ACHN (cell line): Measurements from ENCODE around the gene TRPM4.
"Not testable (repeated sequence)": the region's sequence is repeated elsewhere in the genome, so short reads cannot be mapped to it uniquely, and the experiment has no call there.

ENCODE experiments used
- DNase-seq: peaks from one replicate; pipeline ENCODE4 v3.0.0-alpha.2; 2015
- in situ Hi-C: cut with HindIII; loops from 2 replicates; pipeline ENCODE4 v1.10.0; 2017; ENCODE audit warnings: low sequenced_read_pairs, low pct_ligation_motif_present, low pct_unique_long_range_greater_than_20kb

Gene TRPM4

DNA sequence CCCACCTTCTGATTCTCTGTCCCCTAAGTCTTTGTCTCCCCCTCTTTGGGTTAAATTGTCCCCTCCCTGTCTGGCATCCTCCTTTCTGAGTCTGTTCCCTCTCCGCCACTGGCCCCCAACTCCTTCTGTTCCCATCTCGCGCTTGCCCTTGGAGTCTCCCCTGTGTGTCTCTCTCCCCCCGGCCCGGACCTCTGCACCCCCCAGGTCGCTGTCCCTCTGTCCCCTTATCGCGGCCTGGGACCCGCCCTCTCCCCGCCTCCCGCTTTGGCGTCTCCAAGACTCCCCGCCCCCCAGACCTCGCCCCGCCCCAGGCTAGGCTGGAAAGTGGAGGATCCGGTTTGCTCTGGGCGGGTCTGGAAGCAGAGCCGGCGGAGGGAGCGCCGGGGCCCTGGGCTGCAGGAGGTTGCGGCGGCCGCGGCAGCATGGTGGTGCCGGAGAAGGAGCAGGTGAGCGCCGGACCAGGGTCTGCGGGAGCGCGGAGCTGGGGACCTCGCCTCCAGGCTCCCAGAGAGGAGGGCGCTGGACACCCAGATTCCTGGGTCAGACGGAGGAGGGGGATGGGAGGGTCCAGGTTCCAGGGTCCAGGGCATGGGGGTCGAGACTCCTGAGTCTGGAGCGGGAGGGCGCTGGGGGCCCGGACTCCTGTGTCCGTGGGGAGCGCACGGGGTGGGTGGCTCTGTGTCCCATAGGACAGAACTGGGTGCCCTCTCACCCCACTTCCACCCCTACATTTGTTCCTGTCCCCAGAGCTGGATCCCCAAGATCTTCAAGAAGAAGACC, at the start of gene TRPM4:
Gene TRPM4, plus strand, starts transcription at position 348 of the 780 bp plus-strand sequence. Its CDS starts 75 bp downstream, at position 423.
- in situ Hi-C loops, result no loop called here

DNA sequence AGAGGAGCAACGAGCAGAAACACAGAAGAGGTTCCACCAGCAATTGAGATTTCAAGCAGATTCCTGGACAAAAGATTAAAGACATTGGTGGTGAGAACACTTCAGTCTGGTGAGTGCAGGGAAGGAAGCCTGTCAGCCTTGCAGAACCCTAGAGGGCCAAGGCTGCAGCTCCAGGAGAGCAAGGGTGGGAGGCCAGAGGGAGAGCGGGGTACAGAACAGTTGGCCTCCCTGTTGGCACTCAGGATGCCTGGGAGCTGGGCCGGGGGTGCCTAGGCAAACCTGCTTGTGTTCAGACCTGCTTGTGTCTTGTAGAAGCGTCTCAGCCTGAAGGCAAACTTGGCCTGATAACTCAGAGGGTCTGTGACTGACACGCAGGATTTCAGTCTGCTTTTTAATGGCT, 48.5 kb upstream of the TRPM4 start:
- no peak for DNase-seq

More for the DNA sequence above, at the start of gene TRPM4:
- peak; percentile 80 for DNase-seq

DNA sequence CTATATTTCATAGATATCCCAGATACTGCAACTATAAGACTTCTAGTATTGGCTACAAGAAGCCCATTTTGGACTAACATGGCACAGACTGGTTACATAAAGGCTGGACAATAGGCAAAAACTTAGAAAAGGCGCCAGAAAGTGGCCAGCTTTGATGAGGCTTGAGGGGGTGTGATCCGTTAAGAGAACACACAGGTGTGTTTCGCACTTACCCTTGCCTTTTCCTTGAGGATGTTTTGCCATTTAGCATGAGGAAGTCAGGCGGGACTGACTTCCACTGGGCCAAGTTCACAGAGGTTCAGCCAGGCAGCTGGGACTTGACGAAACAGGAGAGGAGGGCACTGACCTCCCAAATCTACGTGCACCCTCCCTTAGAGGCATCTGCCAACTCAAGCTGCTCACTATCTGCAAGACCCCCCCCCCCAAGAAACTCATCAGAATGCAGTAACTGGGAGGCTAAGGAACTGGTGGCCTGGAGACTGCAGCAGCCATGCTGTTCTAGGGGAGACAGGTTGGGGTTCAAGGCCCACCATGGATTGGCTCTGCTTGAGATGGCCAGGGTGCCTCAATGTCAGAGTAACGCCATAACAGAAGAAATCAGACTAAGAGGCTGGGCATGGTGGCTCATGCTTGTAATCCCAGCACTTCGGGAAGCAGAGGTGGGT, 47.9 kb upstream of the TRPM4 start:
- no peak for DNase-seq
- in situ Hi-C loops, result no loop called here

More for the DNA sequence above, 48.5 kb upstream of the TRPM4 start:
- in situ Hi-C loops, result no loop called here

DNA sequence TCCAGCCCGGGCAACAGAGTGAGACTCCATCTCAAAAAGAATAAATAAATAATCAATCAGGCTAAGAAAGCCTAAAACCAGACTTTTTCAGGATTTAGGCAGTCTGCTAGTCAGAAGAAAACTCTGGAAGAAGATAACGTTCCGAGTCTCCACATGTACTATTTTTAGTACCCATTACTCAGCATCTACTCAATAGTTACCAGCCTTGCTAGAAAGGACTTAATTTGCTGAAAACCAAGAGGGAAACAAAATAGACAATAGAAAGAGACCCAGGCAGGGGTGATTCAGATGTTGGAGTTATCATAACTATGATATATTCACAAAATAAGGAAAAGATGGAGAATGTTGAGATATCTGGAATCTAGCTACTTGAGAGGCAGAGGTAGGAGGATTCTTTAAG, 47.0 kb upstream of the TRPM4 start:
- no peak for DNase-seq
- in situ Hi-C loops, result no loop called here

DNA sequence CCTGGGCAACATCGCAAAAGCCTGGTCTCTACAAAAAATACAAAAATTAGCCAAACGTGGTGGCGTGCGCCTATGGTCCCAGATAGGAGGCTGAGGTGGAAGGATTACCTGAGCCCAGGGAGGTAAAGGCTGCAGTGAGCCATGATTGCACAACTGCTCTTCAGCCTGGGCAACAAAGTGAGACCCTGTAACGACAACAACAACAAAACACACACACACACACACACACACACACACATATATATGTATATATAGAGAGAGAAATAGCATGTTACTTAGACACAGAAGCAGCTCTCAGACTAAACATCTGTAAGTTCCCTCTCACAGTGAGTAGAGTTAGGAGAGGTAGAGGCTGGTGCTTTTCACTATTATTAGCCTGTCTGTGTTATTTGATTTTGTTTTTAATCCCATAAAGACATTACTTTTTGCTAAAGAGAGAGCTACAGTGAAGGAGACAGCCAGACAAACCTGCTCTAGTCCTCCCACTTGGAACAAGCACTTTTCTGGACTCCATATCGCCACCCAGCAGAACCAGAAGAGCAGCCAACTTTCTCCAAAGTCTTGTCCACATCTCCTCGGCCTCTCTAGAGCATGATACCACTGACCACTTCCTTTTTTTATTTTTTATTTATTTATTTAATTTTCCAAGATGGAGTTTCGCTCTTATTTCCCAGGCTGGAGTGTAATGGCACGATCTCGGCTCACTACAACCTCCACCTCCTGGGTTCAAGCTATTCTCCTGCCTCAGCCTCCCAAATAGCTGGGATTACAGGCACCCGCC, 46.2 kb upstream of the TRPM4 start:
- no peak for DNase-seq
- in situ Hi-C loops, result no loop called here

DNA sequence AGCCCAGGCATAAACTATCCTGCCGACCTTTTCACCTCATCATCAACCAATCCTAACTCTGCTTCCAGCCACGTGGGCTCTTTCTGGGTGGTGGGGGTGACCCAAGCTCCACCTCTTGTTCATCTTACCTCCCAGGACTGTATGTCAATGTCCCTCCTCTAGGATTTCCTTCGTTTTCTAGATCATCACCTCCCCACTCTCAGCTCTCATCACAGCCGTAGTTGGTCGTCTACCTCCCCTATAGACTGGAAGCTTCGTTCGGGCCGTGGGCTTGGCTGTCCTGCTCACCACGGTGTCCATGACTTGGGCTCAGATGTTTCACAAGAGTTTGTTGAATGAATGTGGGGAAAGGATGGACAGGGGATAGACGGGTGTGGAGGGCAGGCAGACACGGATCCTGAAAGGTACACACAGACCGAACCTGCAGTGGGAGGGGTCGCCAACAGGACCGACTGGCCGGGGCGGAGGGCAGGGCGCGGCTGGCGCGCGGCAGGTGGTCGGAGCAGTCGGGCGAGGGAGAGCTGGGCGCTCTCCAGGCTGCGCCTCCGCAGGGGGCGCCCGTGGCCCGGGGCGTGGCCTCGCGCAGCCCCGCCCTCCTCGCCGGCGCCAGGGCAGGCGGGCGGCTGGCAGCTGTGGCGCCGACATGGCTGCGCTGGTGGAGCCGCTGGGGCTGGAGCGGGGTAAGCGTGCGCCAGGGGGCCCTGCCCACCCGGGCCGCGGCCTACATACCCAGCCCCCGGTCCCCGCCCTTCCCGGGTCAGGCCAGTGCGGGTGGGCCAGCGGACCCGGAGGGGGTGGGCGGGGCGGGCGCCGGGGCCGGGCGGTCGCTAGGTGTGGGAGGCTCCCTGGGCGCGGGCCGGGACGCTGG, 43.6 kb upstream of the TRPM4 start, which contains the start of gene LIN7B:
Gene LIN7B, plus strand, starts transcription at position 609 of the 868 bp plus-strand sequence. Its CDS starts 35 bp downstream, at position 644.
- in situ Hi-C loops, result no loop called here
- DNase-seq, result peak; percentile 72

DNA sequence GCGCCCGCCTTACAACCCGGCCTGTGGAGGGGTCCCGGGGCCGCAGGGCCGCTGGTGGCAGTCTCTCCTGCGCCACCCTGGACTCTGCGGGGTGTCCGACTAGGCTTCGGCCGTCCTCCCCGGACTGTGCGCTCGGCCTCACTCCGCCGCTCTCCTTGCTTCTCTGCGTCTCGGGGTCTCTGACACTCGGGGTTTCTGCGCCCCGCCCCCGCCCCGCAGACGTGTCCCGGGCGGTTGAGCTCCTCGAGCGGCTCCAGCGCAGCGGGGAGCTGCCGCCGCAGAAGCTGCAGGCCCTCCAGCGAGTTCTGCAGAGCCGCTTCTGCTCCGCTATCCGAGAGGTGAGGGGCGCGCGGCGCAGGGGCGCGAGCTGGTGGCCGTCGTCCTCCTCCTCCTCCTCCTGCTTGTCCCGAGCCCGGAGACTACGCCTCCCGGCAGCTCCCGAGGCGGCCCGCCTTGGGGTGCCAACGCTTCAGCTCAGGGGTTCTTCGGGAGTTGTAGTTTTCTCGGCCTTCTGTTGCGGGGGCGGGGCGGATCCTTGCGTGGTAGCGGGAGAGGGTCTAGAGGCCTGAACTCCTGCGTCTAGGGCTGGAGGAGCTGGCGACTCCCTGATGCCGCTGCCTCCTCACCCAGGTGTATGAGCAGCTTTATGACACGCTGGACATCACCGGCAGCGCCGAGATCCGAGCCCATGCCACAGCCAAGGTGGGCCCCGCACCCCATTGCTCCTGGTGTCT, 42.8 kb upstream of the TRPM4 start:
- in situ Hi-C loops, result no loop called here
- DNase-seq, result peak; percentile 25

DNA sequence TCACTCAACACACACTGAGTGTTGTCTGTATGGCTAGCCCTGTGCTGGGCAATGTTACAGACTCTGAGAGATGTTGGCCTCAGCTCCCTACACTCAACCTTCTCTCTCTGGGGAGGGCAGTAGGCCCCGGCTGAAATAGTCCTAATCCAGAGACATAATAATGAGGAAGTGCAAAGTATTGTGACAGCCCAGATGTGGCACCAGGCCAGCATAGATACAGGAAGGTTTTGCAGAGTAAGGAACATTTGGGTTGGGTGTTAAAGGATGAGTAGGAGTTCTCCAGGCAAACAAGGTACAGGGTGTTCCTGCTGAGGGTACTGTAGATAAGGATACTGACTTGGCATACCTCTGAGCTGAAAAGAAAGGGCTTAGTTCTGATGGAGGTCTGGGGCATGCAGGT, 41.0 kb upstream of the TRPM4 start:
- in situ Hi-C loops, result no loop called here
- no peak for DNase-seq

DNA sequence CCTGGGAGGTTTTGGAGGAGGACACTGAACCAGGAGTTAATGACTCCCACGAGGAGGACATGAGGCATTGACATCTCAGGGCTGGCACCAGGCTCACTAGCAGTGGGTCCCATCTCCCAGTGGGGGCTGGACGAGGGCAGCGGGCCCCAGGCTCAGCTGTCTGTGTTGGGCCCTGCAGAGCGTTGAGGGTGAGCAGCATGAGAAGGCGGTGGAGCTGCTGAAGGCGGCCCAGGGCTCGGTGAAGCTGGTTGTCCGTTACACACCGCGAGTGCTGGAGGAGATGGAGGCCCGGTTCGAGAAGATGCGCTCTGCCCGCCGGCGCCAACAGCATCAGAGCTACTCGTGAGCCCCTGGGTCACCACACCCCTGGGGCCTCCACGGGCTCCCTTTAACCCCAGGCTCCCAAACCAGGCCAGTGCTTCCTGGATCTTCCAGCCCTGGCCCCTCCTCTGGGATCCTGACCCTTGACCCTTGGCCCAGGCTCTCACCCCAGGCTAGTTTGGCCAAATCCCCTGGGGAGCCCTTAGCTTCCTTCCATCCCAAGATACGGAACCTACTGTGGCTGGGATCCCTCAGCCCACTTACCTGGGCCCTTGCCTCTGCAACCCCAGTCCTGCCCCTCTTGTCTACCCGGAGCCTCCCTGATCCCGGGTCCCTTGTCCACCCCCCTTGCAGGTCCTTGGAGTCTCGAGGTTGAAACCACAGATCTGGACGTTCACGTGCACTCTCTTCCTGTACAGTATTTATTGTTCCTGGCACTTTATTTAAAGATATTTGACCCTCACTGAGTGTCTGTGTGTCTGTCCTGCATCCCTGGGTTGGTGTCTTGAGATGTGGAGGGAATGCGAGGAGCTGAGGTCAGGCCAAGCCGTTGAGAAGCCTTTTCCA, 39.7 kb upstream of the TRPM4 start:
- in situ Hi-C loops, result no loop called here

DNA sequence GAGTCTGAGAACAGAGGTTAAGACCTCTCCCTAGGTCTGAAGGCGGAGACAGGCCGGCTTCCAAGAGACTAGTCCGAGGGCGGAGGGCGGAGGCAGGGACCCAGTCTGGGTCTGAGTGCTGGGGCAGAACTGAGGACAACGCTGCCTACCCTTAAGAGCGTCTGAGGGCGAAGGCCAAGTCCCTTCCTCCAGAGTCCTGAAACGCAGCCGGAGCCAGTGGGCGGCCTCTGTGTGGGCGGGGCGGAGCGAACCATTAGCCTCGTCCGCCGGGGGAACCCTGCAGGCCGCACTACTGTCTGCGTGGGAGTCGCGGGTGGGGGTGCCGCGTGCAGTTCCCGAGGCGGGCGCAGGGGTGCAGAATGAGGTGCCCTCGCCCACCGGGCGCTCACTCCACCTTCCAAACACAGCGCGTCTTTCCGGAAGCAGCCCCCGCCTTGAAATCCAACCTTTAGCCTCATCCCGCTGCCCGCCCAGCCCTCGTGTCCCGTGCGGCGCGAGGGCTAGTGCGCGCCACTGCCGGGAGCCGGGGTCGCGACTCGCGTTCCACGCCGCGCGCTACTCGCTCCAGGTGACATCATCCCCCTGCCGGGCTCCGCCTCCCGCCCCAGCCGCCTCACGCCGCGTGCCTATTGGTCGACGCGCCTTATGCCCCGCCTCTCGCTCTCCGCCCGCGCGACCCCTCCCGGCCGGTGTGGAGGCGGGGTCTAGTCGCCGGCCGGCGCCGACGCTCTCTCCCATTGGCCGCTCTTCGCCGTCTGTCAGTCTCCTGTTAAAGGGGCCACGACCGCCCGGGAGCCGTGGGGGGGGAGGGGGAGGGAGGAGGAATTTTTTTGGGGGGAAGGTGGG, 38.8 kb upstream of the TRPM4 start, which contains the start of gene C19orf73:
Gene C19orf73, minus strand, starts transcription at position 579 of the 846 bp plus-strand sequence. Its CDS starts 121 bp downstream, at position 458.
- peak; percentile 89 for DNase-seq
- in situ Hi-C loops, result no loop called here

More for the DNA sequence above, 39.7 kb upstream of the TRPM4 start:
- no peak for DNase-seq

DNA sequence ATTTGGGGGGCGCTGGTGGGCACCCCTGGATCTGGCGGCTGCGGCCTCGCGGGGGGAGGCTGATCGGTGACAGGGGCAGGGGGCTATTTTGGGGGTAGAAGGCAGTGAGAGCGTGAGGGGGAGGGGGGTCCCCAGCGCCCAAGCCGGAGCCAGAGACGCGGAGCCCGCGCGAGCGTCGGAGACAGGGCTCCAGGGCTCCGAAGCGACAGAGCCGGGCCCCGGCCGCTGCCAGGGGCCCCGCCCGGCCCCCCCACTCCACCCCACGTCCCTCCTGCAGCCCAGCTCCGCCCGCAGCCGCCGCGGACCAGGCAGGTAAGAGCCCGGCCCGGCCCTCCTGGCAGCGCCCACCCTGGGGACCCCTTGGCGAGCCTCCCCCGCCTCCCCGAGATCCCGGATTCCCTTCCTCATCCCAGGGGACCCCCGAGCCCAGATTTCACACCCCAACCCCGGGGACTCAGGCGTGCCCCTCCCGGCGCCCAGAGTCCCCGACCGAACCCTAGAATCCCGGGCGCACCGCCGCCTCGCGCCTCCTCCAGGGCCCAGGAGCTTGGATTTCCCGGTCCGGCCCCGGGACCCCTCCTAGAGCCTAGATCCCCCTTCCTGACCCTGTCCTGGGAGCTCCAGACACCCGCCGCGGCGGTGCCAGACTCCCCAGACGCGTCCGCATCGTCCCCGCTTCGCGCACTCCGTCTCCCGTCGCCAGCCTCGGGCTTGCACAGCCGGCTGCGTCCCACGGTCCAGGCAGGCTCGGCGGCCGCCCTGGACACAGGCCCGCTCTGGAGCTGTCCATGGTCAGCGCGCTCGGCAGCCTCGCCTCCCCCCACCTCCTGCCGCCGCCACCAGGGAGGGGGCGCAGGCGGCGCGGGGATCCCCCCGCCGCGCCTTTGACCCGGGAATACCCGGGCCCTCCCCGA, 37.9 kb upstream of the TRPM4 start, which contains the start of gene PPFIA3:
Gene PPFIA3, plus strand, starts transcription at position 134 of the 914 bp plus-strand sequence. CDS start 8,330 bp downstream, outside the sequence.
- peak; percentile 64 for DNase-seq
- in situ Hi-C loops, result no loop called here

DNA sequence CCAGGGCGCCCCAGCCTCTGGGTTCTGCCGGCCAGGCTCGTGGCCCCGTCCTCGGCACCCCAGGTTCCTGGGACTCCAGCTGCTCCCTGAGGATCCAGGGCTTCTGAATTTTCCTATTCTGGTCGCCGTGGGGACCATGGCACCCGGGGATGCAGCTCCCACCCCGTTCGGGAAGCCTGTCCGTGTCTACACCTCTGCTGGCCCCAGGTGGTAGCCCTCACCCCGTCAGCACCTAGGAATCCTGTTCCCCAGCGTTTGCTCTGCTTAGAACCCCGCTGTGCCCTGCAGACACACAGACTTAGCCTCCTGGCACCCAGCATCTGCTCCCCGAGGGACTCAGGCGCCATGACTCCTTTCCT, 37.3 kb upstream of the TRPM4 start:
- in situ Hi-C loops, result no loop called here

DNA sequence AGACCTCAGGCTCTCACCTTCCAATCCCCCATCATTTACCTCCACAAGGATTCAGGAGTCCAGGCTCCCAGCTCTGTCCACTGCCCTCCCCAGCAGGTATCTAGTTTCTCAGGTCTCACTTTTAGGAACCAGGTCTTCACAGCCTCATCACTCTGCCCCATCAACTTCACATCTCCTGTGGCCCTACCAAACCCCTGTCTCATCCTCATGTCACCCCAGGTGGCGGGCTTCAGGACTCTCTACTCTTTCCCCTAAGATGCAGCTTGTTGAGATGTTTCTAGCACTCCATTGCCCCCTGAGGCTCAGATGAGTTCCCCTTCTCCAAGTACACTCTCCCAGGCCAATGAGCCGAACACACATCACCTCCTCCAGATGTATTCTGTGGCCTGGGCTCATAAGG, 36.7 kb upstream of the TRPM4 start:
- DNase-seq, result no peak
- in situ Hi-C loops, result no loop called here

More for the DNA sequence above, 37.3 kb upstream of the TRPM4 start:
- no peak for DNase-seq

DNA sequence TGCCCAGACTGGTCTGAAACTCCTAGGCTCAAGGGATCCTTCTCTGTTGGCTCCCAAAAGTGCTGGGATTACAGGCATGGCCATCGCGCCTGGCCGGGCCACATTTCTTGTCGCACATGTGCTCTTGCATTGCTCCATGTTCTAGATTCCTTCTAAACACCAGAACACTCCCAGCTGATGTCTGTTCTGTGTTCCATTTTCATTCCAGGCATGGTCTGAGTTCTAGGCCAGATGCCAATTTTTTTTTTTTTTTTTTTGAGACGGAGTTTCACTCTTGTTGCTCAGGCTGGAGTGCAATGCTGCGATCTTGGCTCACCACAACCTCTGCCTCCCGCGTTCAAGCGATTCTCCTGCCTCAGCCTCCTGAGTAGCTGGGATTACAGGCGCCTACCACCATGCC, 35.8 kb upstream of the TRPM4 start:
- DNase-seq, in situ Hi-C loops: not testable (repeated sequence)

DNA sequence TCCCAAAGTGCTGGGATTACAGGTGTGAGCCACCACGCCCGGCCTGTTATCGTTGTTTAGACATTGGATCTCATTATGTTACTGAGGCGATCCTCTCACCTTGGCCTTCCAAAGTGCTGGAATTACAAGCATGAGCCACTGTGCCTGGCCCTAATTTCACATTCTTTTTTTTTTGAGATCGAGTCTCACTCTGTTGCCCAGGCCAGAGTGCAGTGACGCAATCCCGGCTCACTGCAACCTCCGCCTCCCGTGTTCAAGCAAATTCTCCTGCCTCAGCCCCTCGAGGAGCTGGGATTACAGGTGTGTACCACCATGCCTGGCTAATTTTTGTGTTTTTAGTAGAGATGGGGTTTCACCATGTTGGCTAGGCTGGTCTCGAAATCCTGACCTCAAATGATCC, 34.3 kb upstream of the TRPM4 start:
- in situ Hi-C loops, DNase-seq: not testable (repeated sequence)
